IPS DF 19.7 (cell line): Measurements from ENCODE around the gene CDK5RAP3.

ENCODE experiments used
- DNase-seq: peaks from one replicate; pipeline ENCODE4 v3.0.0-alpha.2; 2013; ENCODE audit warnings: low read depth, low spot score

CDK5RAP3 gene

DNA sequence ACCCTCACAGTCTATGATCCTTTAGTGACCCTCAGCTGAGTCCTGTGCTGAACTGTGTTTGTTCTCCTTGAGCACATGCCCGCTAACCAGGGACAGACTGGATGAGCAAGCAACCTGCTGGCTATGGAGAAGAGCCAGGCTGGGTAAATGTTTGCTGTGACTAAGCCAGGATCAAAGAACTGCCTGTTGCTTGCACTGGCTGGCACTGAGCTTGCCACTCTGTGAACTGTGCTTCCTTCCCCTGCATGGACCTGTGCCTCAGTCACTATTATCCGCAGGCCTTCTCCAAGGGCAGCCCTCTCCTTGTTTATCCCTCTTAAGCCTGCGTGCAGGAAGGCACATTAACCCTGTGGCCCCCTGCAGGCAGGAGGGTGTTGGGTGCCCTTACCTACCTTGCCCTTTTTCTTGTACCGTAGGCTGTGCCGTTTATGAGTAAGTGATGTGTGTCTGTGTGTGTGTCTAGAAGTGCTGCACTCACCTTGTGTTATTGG is 22.2 kb upstream of the CDK5RAP3 start:
- no peak for DNase-seq

DNA sequence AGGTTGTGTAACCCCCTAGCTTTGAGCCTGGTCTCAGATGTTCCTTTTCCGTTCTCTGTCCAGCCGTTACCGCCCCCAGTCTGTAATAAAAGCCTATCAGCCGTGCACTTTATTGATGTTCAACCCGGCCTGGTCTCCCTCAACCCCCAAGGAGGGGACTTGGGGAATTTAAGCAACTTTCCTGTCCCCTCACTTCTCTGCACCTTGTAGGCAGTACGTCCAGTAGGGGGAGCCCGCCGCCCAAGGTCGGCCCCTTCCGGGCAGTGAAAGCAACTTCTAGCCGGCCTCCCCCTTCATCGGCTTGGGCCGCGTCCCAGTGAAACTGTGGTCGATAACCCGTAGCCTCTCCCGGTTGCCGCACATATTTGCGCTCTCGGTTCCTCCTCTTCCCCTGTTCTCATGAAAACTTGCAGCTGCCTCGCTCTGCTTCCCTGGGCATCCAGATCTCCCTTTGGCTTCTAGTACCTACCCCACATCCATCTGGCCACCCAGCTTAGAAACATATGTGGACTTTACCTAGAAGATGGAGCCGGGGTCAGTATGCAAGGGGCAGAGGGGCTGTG is 21.6 kb upstream of the CDK5RAP3 start:
- no peak for DNase-seq

DNA sequence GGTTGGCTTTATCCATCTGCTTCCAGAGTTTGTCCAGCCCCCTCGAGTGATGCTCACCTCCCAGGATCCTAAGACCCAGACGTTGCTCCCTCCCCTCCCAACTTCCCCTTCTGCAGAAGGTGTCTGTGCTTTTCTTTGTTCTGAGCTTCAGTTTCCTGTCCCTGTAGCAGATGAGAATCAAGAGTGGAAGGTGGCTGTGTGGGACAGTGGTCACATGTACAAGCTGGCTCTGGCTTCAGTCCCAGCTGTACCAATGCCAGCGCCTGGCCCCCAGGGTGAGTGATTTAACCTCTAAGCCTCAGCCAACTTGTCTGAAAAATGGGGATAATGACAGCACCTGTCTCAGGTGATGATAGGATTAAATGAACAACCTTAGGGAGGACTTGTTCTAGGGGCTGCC is 21.0 kb upstream of the CDK5RAP3 start:
- no peak for DNase-seq

DNA sequence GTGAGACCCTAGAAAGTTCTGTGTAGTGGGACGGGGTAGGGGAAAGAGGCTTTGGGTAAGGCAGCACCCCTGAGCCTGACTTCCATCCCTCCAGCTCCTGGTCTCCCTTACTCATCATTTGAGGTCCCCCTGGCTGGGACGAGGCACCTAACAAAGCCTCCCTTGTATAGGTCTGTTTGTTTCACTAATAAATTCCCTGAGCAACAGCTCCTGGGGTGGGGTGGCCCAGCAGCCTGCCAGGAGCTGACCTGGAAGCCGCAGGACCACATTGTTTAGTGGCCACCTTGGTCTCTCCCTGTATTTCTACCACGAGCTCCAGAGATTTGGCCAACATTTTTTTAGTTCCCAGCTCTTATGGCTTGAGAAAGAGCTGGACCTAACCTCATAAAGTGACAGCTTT is 20.5 kb upstream of the CDK5RAP3 start:
- no peak for DNase-seq

DNA sequence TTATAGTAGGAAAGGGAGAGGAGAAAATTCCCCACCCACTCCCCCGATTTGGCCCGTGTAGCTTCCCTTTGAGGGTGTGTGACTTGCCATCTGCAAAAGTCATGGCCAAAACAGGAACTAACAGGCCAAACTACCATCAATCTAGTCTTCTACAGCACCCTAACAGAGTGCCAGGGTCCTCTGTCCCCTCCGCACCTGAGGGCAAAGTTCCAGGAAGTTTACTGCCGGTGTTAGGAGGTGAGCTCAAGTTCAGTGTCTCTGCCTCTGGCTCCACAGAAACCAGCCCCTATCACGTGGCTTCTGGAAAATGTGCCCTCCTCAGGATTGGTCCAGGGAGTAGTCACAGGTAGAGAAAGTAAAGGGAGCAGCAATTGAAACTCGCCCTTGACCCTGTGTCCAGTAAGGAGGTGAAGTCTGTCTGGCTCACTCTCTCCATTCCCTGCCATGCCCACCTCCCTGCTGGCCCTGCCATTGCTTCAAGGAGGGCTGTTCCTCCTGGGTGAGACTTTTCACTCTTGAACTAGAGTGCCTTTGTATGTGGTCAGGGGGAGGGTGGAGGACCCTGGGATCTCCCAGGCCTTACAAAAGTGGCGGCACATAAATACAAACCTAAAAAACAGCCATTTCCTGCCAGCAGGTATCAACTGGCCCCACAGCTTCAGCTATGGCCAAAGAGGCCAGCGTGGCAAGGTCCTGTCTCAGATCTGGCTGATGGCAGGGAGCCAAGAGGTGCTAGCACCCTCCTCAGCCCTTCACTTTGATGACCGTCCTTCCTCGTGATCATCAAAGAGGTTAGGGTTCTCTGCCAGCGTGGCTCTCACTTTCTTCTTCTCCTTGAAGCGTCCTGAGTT is 18.5 kb upstream of the CDK5RAP3 start:
- no peak for DNase-seq

DNA sequence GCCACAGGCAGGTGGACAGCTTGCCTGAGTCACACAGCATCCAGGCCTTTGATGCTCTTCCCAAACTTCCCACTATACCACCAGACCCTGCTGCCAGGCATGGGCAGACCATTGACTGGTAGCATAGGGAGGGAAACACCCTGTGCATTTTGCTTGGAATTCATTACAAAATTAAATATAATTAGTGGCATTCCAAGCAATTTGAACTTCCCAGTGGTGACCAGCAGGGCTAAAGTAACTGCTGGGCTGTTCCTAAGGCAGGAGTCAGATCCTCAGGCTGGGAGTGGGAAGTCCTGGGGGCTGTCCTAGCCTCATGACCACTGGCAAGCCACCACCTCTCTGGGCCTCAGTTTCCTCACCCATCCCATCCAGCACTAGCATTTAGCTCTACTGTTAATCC is 17.0 kb upstream of the CDK5RAP3 start:
- no peak for DNase-seq

DNA sequence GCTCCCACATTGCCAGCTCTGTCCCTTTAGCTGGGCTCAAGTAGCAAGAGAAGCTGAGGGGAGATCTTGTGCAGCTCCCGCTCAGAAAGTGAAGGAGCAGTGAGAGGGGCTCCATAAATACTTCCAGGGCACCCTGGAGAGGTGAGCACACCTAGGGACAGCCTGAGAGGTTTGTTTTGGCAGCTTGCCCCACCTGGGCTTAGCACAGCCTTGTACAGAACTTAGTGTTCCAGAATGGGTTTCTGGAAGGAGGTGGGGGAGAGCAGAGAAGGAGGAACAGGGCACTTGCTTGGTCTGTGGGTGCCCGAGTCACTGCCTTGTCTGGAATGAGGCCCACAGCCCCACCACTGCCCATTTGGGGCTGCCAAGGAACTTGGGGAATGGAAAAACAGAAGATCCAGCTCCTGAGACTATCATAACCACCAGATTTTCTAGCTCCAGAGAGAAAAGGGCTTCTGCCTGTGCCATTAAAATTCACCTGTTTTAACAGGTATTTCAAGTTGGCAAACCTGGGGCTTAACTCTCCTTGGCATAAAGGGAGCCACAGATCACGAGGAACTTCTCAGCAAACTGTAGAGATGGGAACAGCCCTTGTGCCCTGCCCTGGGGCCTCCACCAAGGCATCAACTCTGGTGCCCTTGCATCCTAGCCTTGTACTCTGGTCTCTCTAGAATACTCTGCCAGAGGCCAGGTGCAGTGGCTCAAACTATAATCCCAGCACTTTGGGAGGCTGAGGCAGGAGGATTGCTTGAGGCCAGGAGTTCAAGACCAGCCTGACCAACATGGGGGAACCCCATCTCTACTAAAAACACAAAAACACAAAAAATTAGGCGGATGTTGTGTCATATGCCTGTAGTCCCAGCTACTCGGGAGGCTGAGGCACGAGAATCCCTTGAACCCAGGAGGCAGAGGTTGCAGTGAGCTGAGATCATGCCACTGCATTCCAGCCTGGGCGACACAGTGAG is 15.1 kb upstream of the CDK5RAP3 start:
- DNase-seq = no peak

DNA sequence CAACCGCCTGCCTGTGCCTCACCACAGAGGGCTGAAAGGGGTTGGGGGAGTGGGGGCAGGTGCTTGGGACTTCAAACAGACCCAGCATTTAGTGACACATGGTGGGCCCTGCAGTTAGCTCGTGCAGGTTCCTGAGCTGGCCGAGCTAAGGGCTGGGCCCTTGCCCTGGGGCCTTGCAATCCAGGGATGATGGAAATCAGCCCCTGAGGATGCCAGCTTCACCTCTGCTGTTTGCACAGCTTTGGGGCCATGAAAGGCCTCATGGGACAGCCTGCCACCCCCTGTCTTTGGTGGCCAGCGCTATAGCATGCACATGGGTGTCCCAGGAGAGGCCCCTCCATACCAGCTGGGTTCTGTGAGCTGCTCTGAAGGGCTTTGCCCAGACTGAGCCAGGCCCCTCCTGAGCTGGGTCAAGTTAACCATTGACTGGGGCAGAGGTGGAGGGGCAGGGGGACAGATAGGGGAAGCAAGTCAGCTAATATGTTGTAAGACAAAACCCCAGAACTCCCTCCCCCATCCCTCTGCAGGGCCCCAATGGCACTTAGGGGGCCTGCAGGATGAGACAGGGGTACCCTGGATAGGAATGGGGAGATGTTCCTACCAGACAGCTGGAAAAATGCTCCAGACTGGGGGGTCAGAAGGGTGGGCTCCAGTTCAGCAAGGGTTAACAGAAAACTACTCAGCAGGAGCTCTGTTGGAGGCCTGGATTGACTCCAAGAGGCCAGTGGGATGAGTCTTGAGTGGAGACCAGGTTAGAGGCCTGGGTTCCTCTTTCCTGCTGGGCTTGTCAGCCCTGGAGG is 13.9 kb upstream of the CDK5RAP3 start:
- no peak for DNase-seq

DNA sequence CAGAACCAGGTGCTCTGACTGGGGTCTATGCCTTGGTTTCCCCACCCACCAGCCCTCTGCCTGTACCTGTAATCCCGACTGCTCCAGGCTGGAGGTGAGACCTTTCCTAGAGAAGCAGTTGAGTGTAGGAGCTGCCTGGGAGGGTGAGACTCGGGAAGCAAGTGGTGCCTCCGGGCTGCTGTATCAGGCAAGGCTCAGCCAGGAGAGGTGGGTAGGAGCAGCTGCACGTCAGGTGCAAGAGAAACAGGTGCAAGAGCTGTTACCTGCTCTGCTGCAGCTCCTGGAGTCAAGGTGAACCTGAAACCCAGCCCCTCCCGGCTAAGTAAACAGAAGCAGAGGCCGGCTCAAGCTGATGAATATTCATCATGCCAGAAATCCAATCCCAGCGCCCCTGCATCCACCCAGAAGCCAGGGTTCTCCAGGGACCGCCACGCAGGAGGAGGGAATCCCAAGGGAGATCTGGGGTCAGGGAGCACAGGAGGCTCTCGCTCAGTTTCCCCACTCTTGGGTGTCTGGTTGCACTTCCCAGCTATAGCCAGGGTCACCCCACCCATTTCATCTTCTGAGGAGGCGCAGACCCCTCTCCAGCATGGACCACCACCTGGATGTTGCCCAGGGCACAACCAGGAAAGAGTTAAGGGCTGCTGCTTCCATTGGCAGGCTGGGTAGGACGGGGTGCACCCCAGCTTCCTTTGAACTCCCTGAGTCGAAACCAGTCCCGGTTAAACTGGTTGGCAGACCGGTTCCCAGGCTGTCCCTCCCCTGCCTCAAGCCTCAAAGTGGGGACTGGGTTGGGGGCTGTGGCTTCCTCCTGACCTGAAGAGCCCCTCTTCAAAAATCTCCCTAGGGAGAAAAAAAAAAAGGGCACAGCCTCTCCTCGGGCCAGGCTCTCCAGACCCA is 13.1 kb upstream of the CDK5RAP3 start, which contains the start of gene PRR15L:
PRR15L (minus strand) TSS at position 293 of the 900 bp plus-strand sequence. CDS start 4,649 bp downstream, outside the sequence.
- no peak for DNase-seq

DNA sequence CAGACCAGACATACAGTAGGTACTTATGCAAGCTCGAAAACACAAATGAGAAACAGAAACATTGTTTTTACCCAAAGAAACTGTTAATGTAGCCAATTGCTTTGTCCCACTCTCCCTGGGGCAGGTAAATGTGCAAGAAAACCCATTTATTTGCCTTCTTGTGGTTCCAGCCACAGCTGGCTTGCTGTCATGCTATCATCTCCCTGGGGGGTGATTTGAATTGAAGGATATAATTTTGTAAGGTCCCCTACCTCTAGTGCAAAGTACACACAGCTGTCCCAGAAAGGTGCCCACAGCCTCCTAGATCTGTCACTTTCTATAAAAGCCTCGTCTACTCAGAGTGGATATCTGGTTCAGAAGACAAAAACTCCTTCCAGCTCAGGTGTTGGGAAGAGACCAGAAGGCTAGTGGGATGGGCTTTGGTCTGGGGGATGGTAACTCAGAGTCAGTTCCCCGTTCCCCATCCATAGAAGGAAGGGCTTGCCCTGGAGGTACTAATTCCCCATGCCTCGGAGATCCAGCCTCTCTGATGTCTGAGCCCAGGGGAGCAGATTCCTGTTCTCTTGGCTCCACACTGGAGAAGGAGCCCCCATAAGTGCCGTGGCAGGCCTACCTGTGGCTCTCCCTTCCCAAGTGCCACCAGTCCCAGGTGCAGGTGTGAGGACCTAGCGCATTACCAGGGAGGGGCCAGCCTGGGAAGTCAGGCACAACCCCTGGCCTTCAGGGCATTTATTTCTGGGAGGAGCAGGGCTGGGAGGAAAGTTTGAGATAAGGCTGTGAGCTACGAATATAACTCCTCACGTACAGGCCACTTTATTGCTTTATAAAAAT is 10.9 kb upstream of the CDK5RAP3 start:
- DNase-seq = no peak

DNA sequence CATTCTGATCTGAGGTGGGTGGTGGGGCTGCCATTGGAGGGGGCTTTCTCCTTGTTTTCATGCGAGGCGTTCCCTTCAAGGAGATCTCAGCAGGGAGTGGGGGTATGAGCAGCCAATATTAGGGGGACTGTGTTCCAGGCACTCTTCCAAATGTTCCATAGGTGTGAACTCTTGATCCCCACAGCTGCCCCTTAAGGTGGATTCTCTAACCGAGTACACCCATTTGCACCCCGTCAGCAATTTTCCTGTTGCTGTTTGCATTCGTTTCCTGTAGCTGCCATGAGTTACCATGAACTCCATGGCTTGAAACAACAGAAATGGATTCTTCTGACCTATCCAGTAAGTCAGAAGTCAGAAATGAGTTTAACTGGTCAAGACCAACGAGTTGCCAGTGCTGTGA is 9.5 kb upstream of the CDK5RAP3 start:
- no peak for DNase-seq

DNA sequence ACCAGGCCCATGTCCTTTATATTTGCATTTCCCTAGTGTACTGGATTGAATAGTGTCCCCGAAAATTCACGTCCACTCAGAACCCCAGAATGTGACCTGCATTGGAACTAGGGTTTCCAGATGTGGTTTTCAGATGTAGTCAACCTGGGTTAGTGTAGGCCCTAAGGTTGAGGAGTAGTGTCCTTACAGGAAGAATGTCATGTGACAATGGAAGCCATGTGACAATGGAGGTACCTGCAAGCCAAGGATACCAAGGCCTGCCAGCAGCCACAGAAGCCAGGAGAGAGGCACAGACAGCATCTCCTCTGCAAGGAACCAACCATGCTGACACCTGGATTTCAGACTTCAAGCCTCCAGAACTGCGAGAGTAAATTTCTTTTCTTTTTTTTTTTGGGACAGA is 8.0 kb upstream of the CDK5RAP3 start:
- no peak for DNase-seq

DNA sequence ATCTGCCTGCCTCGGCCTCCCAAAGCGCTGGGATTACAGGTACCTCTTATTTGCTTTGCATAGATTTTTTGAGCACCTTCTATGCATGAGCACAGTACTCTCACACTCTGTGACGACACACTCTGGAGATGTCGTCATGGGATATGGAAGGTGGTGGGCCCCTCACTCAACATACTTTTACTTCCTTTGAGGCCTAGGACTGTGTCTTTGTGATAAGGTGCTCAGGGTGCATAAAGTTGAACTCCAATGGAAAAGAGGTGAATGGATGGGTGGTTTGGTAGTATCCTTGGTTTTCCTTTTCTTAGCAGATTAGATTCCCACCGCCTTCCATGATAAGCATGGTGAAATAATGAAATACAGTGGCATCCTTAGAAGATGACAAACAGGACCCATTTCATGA is 6.1 kb upstream of the CDK5RAP3 start:
- no peak for DNase-seq

DNA sequence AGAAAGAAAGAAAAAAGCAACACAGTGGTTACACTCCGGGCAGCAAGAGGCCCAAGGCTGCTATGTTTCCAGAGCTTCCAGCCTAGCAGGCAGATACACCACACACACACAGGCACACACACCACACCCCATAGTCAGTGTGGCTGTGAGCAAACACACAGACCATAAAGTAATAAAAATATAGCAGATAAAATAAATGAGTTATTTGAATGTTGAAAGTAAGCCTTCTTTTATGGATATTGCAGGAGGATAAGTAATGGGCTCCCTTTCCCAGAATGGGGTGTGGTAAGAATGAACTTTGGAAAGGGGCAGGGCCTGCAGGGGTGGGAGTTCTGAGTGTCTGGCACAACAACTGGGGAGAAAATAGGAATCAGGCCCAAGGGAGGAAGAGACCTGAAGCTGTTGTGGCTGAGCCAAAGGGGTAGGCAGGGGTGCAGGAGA is 4.8 kb upstream of the CDK5RAP3 start:
- DNase-seq = no peak

DNA sequence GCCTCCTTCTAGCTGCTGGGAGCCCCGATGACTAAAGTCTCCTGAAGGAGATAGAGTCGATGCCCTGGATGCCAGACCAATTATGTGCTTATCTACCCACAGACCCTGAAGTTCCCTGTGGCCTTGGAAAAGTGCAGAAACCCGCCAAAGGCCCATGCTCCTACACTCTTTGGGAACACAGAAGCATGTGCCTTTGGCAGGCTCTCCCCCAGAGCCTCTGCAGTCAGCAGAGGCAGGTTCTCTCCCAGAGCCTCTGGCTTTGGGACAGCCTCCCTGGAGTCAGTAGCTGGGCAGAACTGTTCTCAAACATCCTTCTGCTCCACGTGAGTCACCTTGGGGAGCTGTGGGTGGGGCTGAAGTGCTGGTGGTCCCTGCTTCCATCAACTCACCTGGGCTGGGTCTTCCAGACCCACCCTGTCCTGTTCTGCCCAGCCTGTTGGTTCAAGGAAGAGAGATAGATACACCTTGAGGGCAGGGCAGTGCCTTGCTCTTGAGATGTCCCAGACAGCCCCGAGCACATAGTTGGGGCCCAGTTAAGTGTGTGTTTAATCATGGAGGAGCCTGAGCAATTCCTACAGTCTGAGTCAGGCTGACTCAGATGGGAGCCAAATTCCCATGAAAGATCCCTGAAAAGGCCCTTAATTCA is 3.2 kb upstream of the CDK5RAP3 start:
- no peak for DNase-seq

DNA sequence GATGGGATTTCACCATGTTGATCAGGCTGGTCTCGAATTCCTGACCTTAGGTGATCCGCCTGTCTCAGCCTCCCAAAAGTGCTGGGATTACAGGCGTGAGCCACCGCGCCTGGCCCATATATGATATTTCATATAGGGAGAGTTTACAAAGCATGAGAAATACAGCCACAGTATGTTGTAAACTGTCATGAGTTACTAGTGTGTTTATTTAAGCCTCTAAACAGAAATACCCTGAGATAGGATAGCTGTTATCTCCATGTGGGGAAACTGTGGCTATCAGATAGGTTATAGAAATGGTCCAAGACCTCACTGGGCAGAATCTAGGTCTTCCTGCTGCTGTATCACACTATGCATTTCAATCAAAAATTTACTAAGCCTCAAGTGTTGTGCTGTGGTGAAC is 2.1 kb upstream of the CDK5RAP3 start:
- DNase-seq = no peak

DNA sequence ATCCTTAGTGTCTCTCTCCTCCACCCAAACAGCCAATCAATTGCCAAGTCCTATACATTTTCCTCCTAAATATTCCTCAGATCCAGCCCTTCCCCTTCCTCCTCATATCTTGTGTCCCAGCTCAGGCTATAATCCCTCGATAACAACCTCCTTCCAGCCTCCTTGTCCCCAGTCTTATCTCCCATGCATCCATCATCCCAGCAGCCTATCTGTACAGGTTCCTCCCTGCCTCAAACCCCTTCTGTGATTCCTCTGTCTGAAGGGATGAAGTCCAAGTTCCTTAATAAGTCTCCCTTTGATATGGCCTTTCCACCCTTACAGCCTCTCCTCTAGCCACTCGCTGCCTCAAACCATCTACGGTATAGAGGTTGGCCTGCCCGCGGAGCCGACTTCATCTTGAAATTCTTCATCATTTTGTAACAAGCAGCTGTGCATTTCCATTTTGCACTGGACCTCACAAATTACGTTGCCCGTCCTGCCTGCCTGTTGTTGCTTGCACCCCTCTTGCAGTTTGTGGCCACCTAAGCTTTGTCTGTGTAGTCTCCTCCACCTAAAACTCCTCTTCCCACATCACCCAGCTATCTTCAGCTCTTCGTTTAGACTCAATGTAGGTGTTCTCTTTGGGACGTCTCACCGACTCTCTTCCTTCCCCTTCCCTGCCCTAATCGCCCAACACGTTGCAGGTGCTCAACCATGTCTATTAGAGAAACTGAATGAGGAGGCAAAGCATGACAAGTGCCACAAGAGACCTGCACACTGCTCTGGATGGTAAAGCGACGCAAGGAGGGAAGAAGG is 786 bp upstream of the CDK5RAP3 start:
- DNase-seq = no peak

DNA sequence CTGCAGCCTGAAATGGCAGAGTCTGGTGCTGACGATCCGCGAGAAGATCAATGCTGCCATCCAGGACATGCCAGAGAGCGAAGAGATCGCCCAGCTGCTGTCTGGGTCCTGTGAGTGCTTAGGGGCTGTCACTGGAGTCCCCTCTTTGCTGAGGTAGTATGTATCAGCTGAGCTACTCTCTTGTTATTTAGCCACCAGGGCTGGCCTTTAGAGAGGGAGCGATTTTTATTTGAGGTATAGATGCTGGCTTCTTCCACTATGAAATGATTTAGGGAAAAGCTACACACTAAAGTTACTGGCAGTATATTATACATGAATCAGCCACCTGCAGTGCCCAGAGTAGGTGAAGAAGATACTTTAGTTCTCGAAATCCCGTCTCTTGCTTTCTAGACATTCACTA is 2.6 kb downstream of the CDK5RAP3 start:
- no peak for DNase-seq
